AG04449 (cell line): ENCODE data around the gene CPLANE1.

Experiments used
- CTCF ChIA-PET: fragments of 350-600 bp; formaldehyde crosslinking; extraction: SDS; loops from one replicate; lab custom pipeline; 2021; ENCODE audit warnings: antibody characterized with exemption; lab: Yijun Ruan, JAX
- POLR2A ChIA-PET: fragments of 400-600, 350-600 bp; formaldehyde crosslinking; extraction: SDS; loops from one replicate; lab custom pipeline; 2020; ENCODE audit warnings: antibody characterized with exemption, inconsistent platforms; lab: Yijun Ruan, JAX
- DNase-seq: peaks from one replicate; pipeline ENCODE4 v3.0.0-alpha.2; 2010; ENCODE audit warnings: low read depth, low spot score
- H3K4me3 ChIP-seq: 2 replicates; pipeline ENCODE4 v1.5.1; 2011; ENCODE audit warnings: low read depth, mild to moderate bottlenecking, control low read depth, low read length
- CTCF ChIP-seq: IDR thresholded peaks from one replicate; pipeline ENCODE4 v1.5.1; 2011; ENCODE audit warnings: mild to moderate bottlenecking, moderate library complexity, low read length, control low read depth, inconsistent platforms; ENCODE audit not compliant: insufficient read depth; ENCODE audit errors: missing control alignments

Gene CPLANE1

GRCh38 chr5:37212096-37212495, 37.1 kb downstream of the CPLANE1 start:
- ChIA-PET CTCF (interaction anchor here (0.7 kb wide), 1 partner anchor 9 kb away, joined by 3 read pairs; no protein-coding TSS in a partner anchor), POLR2A (no interaction called here)
- DNase-seq, result no peak
- no peak for TF ChIP-seq CTCF
- no peak overlapping the region for H3K4me3 ChIP-seq

GRCh38 chr5:37211661-37212060, 37.5 kb downstream of the CPLANE1 start:
- ChIA-PET POLR2A (no interaction called here), CTCF (interaction anchor here (0.7 kb wide), 1 partner anchor 9 kb away, joined by 3 read pairs; no protein-coding TSS in a partner anchor)
- no peak for DNase-seq
- H3K4me3 ChIP-seq, result no peak overlapping the region
- no peak for TF ChIP-seq CTCF

GRCh38 chr5:37208883-37209797, 40.0 kb downstream of the CPLANE1 start:
- CTCF ChIA-PET, result interaction anchor here (0.9 to 1.5 kb wide), 3 partner anchors 8 to 30 kb away, joined by 3 to 4 read pairs (median 3); no protein-coding TSS in a partner anchor
- no peak for DNase-seq
- POLR2A ChIA-PET, result no interaction called here
- peak overlapping the region; percentile 44 for H3K4me3 ChIP-seq
- no peak for TF ChIP-seq CTCF

GRCh38 chr5:37207802-37208201, 41.4 kb downstream of the CPLANE1 start:
- CTCF ChIA-PET, result no interaction called here

GRCh38 chr5:37206736-37207135, 42.4 kb downstream of the CPLANE1 start:
- ChIA-PET CTCF (no interaction called here), POLR2A (no interaction called here)
- no peak for TF ChIP-seq CTCF
- no peak overlapping the region for H3K4me3 ChIP-seq
- no peak for DNase-seq

More at GRCh38 chr5:37207802-37208201, 41.4 kb downstream of the CPLANE1 start:
- no peak for DNase-seq
- POLR2A ChIA-PET, result no interaction called here
- H3K4me3 ChIP-seq, result no peak overlapping the region
- no peak for TF ChIP-seq CTCF

GRCh38 chr5:37198842-37199241, 50.3 kb downstream of the CPLANE1 start:
- POLR2A ChIA-PET, result no interaction called here
- no peak for TF ChIP-seq CTCF
- no peak for DNase-seq
- no peak overlapping the region for H3K4me3 ChIP-seq
- CTCF ChIA-PET, result no interaction called here
